Mammary epithelial cell (primary cell): ENCODE data around the gene SHOC1.

Source experiments
- EZH2 ChIP-seq: IDR thresholded peaks from 2 replicates; pipeline ENCODE4 v1.6.1; 2012; ENCODE audit warnings: low read length, inconsistent platforms, borderline replicate concordance
- TF ChIP-seq, protein P1 (sequence below), 2 donors: IDR thresholded peaks in 1 of 2; conservative IDR thresholded peaks in 1 of 2; 2 replicates each; pipeline ENCODE4 v1.5.1; 2011 to 2012; ENCODE audit warnings: inconsistent platforms in 2 of 2, low read length in 2 of 2, mild to moderate bottlenecking in 2 of 2, control low read depth in 1 of 2, low read depth in 1 of 2; ENCODE audit not compliant: insufficient read depth in 1 of 2; ENCODE audit errors: extremely low read depth in 1 of 2

DNA sequence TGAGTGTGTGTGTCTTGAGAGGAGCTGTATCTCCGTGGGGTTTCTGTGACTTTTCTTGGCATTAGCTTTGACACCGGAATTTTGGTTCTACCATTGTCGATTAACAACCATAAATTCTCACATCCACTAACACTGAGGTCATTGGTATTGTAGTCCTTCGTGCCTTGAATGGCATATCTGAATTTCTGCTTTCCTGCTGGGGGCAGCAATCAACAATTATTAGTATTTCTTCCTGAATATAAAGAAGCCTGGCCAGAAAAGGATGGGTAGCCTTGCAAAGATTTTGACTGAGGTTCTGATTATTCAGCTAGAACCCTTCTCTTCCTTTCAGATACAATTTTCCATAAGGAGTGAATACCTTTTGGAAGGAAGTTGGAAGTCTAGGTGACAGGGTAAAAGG, 33.5 kb upstream of the SHOC1 start:
- TF ChIP-seq, protein P1, sequence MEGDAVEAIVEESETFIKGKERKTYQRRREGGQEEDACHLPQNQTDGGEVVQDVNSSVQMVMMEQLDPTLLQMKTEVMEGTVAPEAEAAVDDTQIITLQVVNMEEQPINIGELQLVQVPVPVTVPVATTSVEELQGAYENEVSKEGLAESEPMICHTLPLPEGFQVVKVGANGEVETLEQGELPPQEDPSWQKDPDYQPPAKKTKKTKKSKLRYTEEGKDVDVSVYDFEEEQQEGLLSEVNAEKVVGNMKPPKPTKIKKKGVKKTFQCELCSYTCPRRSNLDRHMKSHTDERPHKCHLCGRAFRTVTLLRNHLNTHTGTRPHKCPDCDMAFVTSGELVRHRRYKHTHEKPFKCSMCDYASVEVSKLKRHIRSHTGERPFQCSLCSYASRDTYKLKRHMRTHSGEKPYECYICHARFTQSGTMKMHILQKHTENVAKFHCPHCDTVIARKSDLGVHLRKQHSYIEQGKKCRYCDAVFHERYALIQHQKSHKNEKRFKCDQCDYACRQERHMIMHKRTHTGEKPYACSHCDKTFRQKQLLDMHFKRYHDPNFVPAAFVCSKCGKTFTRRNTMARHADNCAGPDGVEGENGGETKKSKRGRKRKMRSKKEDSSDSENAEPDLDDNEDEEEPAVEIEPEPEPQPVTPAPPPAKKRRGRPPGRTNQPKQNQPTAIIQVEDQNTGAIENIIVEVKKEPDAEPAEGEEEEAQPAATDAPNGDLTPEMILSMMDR (conservative IDR thresholded peaks at IDR 0.05 in 1 of 2, IDR thresholded peaks at IDR 0.05 in 1 of 2; ENCODE audit: extremely low read depth in 1 of 2, insufficient read depth in 1 of 2, low read depth in 1 of 2, low read length in 2 of 2): peak in 1 of 2 donors; percentile 27
- no peak for TF ChIP-seq EZH2
